NCI-H2171 (cell line): ENCODE results near the gene MRPS18A.
"Not testable (repeated sequence)": the region's sequence is repeated elsewhere in the genome, so short reads cannot be mapped to it uniquely, and the experiment has no call there.

Experiments used
- DNase-seq: peaks from one replicate; lab custom pipeline; 2025; lab: John Stamatoyannopoulos, UW

MRPS18A gene

GRCh38 chr6:43634702-43635303 lies 52.8 kb downstream of the MRPS18A start:
- DNase-seq, result no peak

- not testable (repeated sequence) for DNase-seq
Observed at GRCh38 chr6:43633002-43633401, 54.6 kb downstream of the MRPS18A start.

GRCh38 chr6:43630980-43631619 lies 56.5 kb downstream of the MRPS18A start:
- DNase-seq, result no peak

- peak; percentile 96 for DNase-seq
Observed at GRCh38 chr6:43629505-43630300, 57.9 kb downstream of the MRPS18A start.

- peak; percentile 98 for DNase-seq
Observed at GRCh38 chr6:43629104-43629504, 58.5 kb downstream of the MRPS18A start, which contains the start of gene GTPBP2. TSS of gene GTPBP2 (minus strand) at chr6:43629264. CDS start at chr6:43629162, 102 bp downstream.

GRCh38 chr6:43628393-43629103 lies 59.0 kb downstream of the MRPS18A start:
- peak; percentile 63 for DNase-seq

- no peak for DNase-seq
Observed at GRCh38 chr6:43627008-43627825, 60.4 kb downstream of the MRPS18A start.

- no peak for DNase-seq
Observed at GRCh38 chr6:43625393-43625992, 62.1 kb downstream of the MRPS18A start.

GRCh38 chr6:43624786-43625288 lies 62.8 kb downstream of the MRPS18A start:
- no peak for DNase-seq

- DNase-seq, result no peak
Observed at GRCh38 chr6:43623880-43624785, 63.5 kb downstream of the MRPS18A start.

GRCh38 chr6:43622541-43622940 lies 65.0 kb downstream of the MRPS18A start:
- DNase-seq, result no peak

GRCh38 chr6:43621836-43622180 lies 65.8 kb downstream of the MRPS18A start:
- no peak for DNase-seq
